GM21619 (cell line): ENCODE measurements around the gene BRAF.
"Not testable (repeated sequence)": the region's sequence is repeated elsewhere in the genome, so short reads cannot be mapped to it uniquely, and the experiment has no call there.

ENCODE experiments used
- ATAC-seq: cut with Tn5 transposase; IDR thresholded peaks from one replicate; pipeline ENCODE4 v1.9.1; 2021; ENCODE audit not compliant: unreplicated experiment

BRAF gene

GRCh38 chr7:140924821-140925421 is at the start of gene BRAF:
Gene BRAF (minus strand): TSS chr7:140924929. CDS start chr7:140924703, 226 bp downstream.
- peak; percentile 43 for ATAC-seq

- no peak for ATAC-seq
Measured at GRCh38 chr7:140972876-140973829, 48.4 kb upstream of the BRAF start.

DNA sequence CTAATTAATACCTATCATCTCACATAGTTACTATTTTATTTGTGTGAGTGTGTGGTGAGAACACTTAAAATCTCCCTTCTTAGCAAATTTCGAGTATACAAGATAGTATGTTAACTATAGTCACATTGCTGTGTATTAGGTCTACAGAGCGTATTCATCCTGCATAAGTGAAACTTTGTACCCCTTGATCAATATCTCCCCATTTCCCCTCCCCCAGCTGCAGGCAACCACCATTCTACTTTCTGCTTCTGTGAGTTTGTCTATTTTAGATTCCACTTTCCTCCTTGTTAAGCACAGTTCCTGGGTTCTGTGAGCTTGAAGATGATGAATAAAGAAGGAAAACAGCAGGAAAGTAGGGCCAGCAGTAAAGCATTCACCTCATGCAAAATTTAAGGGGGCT is 47.6 kb upstream of the BRAF start:
- no peak for ATAC-seq

DNA sequence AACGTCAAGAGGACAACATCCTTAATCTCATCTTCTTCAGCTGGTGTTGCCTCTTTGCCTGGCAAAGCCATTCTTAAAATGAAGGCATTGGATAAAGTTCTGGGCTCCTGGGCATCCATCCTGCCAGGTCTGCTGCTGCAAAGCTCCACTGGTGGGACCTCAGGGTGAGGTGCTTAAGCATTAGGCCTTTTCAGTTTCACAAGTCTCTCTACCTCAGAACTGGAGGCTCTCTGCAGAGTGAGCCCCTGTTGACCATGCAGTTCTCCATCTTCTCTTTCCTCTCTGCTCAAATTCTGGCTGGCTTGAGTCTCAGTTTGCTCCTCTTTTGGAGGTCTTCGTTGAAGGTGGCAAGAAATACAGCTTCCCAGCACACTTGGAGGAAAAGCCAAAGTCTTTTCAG is 42.7 kb upstream of the BRAF start:
- no peak for ATAC-seq

- ATAC-seq, result no peak
Measured at GRCh38 chr7:140966561-140967233, 42.0 kb upstream of the BRAF start.

DNA sequence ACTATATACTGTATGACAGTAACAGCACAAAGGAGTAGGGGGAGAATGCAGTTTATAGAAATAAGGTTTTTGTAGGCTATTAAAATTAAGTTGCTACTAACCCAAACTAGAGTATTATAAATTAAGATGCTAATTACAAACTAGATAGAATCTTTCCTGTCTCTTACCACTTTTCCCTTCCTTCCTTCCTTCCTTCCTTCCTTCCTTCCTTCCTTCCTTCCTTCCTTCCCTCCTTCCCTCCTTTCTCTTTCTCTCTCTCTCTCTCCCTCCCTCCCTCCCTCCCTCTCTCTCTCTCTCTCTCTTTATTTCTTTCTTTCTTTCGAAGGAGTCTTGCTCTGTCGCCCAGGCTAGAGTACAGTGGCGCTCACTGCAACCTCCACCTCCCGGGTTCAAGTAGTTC is 36.4 kb upstream of the BRAF start:
- ATAC-seq, result no peak

DNA sequence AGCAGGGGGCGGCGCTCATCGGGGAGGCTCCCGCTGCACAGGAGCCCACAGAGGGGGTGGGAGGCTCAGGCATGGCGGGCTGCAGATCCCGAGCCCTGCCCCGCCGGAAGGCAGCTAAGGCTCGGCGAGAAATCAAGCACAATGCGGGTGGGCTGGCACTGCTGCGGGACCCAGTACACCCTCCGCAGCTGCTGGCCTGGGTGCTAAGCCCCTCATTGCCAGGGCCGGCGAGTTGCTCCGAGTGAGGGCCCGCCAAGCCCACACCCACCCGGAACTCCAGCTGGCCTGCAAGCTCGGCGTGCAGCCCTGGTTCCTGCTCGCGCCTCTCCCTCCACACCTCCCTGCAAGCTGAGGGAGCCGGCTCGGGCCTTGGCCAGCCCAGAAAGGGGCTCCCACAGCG is 32.3 kb upstream of the BRAF start:
- not testable (repeated sequence) for ATAC-seq

- ATAC-seq, result no peak
Measured at GRCh38 chr7:140945940-140946339, 21.2 kb upstream of the BRAF start.

DNA sequence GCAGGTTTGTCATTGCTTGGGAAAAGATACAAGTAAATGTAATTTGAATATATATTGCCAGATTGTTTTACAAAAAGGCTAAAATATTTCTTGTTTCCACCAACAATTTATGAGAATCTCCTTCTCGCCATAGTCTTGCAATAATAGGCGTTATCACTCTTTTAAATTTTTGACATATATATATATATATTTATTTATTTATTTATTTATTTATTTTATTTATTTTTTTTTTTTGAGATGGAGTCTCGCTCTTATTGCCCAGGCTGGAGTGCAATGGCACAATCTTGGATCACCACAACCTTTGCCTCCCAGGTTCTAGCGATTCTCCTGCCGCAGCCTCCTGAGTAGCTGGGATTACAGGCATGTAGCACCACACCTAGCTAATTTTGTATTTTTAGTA is 17.5 kb upstream of the BRAF start:
- not testable (repeated sequence) for ATAC-seq

DNA sequence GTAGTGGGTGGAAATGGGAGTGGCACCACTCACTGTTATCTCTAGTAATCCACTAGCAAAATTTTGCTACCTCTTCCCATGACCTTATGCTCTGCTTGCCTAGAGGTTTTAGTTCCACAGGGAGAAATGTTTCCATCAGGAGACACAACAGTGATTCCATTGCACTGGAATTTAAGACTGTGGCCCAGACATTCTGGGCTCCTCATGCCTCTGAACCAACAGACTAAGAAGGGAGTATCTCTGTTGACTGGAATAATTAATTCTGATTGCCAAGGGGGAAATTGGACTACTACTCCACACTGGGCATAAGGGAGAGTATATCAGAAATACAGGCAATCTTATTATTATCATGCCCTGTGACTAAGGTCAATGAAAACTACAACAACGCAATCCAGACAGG is 16.2 kb upstream of the BRAF start:
- ATAC-seq, result no peak

DNA sequence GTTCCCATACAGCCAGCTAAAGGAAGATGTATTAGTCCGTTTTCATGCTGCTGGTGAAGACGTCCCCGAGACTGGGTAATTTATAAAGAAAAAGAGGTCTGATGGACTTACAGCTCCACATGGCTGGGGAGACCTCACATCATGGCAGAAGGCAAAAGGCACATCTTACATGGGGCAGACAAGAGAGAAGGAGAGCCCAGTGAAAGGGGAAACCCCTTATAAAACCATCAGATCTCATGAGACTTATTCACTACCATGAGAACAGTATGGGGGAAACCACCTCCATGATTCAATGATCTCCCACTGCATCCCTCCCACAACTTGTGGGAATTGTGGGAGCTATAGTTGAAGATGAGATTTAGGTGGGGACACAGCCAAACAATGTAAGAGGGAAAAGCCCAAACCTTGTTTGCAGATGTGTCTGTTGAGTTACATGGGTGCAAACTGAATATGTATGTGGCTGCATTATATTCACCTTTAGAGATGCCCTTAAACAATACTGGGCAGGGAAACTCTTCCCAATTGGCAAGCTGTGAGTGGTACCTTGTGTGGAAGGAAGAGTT is 13.1 kb upstream of the BRAF start:
- no peak for ATAC-seq

GRCh38 chr7:140928491-140929309 is 4.0 kb upstream of the BRAF start:
- ATAC-seq, result no peak

DNA sequence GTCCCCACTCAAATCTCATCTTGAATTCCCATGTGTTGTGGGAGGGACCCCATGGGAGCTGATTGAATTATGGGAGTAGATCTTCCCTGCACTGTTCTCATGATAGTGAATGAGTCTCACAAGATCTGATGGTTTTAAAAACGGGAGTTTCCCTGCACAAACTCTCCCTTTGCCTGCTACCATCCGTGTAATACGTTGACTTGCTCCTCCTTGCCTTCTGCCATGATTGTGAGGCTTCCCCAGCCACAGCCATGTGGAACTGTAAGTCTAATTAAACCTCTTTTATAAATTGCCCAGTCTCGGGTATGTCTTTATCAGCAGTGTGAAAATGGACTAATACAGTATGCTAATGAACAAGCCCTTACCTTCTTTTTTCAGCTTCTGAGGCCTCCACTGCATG is 3.2 kb upstream of the BRAF start:
- not testable (repeated sequence) for ATAC-seq

GRCh38 chr7:140927351-140927750 is 2.6 kb upstream of the BRAF start:
- ATAC-seq, result no peak

GRCh38 chr7:140926021-140926817 is 1.5 kb upstream of the BRAF start:
- ATAC-seq, result no peak

- peak; percentile 85 for ATAC-seq
Measured at GRCh38 chr7:140924019-140924820, 509 bp downstream of the BRAF start.

GRCh38 chr7:140923358-140924006 is 1.2 kb downstream of the BRAF start:
- peak; percentile 5 for ATAC-seq

DNA sequence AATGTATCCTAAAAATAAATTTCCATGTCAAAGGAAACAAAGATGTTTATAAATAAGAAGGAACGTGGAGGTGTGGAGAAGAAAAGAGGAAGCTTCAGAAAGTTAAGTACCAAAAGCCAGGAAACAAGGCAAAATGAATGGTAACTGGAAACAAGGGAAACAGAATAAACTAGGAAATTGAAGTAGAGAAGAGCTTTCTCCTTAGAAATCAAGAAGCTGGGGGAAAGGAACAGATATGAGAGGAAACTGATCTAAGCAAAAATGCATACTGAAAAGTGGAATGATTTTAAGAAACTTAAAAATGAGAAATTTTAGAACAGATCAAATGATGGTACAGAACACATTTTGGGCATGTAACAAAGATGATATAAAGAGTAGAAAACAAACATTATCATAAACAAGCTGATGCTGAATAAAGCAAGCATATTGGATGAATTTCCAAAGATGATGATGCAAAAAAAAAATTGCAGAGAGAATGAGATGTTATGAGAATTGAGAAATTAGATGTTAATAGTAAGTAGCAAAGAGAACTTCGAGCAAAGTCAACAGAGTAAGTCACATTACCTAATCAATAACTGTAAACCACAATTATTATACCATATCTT is 1.9 kb downstream of the BRAF start:
- ATAC-seq, result no peak
